Vagina (tissue), 2 donors: ENCODE results near the gene ACTL6A.
A peak's percentile ranks its signal among the peaks of the same experiment; 100 is the strongest.

ENCODE experiments used
- POLR2AphosphoS5 ChIP-seq, 2 donors: sonication (generic); formaldehyde crosslinking; IDR thresholded peaks; one replicate each; pipeline ENCODE4 v1.9.0; 2017; ENCODE audit warnings: antibody characterized with exemption in 2 of 2, mild to moderate bottlenecking in 2 of 2, low read depth in 1 of 2; ENCODE audit not compliant: insufficient read depth in 1 of 2
- TF ChIP-seq, protein P1 (sequence below), 3 experiments: fragments of 450-650 bp in 2 of 3; fragments of 200-600 bp in 1 of 3; sonication (generic) in 1 of 3; IDR thresholded peaks; one replicate each; pipeline ENCODE4 v1.5.1; 2017 to 2019; ENCODE audit warnings: antibody characterized with exemption in 3 of 3, mild to moderate bottlenecking in 2 of 3, moderate library complexity in 2 of 3

- TF ChIP-seq, protein P1, sequence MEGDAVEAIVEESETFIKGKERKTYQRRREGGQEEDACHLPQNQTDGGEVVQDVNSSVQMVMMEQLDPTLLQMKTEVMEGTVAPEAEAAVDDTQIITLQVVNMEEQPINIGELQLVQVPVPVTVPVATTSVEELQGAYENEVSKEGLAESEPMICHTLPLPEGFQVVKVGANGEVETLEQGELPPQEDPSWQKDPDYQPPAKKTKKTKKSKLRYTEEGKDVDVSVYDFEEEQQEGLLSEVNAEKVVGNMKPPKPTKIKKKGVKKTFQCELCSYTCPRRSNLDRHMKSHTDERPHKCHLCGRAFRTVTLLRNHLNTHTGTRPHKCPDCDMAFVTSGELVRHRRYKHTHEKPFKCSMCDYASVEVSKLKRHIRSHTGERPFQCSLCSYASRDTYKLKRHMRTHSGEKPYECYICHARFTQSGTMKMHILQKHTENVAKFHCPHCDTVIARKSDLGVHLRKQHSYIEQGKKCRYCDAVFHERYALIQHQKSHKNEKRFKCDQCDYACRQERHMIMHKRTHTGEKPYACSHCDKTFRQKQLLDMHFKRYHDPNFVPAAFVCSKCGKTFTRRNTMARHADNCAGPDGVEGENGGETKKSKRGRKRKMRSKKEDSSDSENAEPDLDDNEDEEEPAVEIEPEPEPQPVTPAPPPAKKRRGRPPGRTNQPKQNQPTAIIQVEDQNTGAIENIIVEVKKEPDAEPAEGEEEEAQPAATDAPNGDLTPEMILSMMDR (IDR thresholded peaks at IDR 0.05), result no peak
- TF ChIP-seq POLR2AphosphoS5 (IDR thresholded peaks at IDR 0.05; ENCODE audit: insufficient read depth in 1 of 2, low read depth in 1 of 2), result peak; percentile 90 to 98
These were observed 41.8 kb downstream of the ACTL6A start, which contains the start of the genes MRPL47 and NDUFB5 for GRCh38 chr3:179604321-179605078.
